Left lung (tissue), 10 donors: ENCODE data around the gene ZNF827. TPM values are rescaled to one million over a fixed set of nuclear protein-coding genes. Genes with fewer than 3 reads are reported as not detected.

Source experiments
- ATAC-seq: fragments of 200-7000 bp; cut with Tn5 transposase; one replicate; pipeline ENCODE4 v1.9.1; 2020; ENCODE audit warnings: moderate library complexity
- DNase-seq, 4 donors: peaks; one replicate each; pipeline ENCODE4 v3.0.0-alpha.2; 2013 to 2020
- H3K27ac ChIP-seq, 2 donors: fragments of 200-600 bp; sonication (generic) in 1 of 2; one replicate each; pipeline versions ENCODE4 v1.5.0 to v1.8.0; 2020 to 2021
- H3K27me3 ChIP-seq, 2 donors: fragments of 200-600 bp; sonication (generic) in 1 of 2; one replicate each; pipeline versions ENCODE4 v1.5.0 to v1.8.0; 2020 to 2021
- H3K36me3 ChIP-seq, 2 donors: fragments of 200-600 bp; sonication (generic) in 1 of 2; one replicate each; pipeline versions ENCODE4 v1.5.0 to v1.8.0; 2020 to 2021
- H3K4me1 ChIP-seq, 2 donors: fragments of 200-600 bp; one replicate each; pipeline ENCODE4 v1.8.0; 2021
- H3K4me3 ChIP-seq, 2 donors: fragments of 200-600 bp; sonication (generic) in 1 of 2; one replicate each; pipeline versions ENCODE4 v1.5.0 to v1.8.0; 2020 to 2021; ENCODE audit warnings: mild to moderate bottlenecking in 1 of 2
- H3K9me3 ChIP-seq, 2 donors: fragments of 200-600 bp; sonication (generic) in 1 of 2; one replicate each; pipeline versions ENCODE4 v1.5.0 to v1.8.0; 2020 to 2021
- CTCF ChIP-seq, 2 donors: fragments of 200-600 bp; sonication (generic) in 1 of 2; IDR thresholded peaks; one replicate each; pipeline versions ENCODE4 v1.5.0 to v1.8.0; 2021; ENCODE audit warnings: antibody characterized with exemption in 2 of 2
- intact Hi-C, 2 donors: fragments of 100-400 bp; cut with DNase I; formaldehyde crosslinking; loops; one replicate each; pipeline versions ENCODE4 v1.11.2 to v1.14.2; 2022
- polyA plus RNA-seq, 6 donors: library from polyadenylated mRNA; unstranded; fragments of 120-200 nt; gene quantifications; one replicate each; pipeline ENCODE4 v1.2.1, GENCODE V29; 2013; ENCODE audit not compliant: insufficient read length in 6 of 6
- total RNA-seq, 2 donors: library from RNA; stranded (reverse); fragmentation: NEBNext Ultra II Directional; extraction: Animal tissue kit (Norgen Biotek cat#: 25700); gene quantifications; one replicate each; pipeline ENCODE4 v1.2.1, GENCODE V29; 2021
- donor health status: DM: no; HTN: yes; CAD: no.
- donor health status: DM: no; HTN: no; CAD: no.

Gene ZNF827
- total and polyA plus RNA-seq, 8 donors = 9.2 to 35.7 (median 32.7) TPM

GRCh38 chr4:145902522-145902921 lies 36.1 kb downstream of the ZNF827 start:
- TF ChIP-seq CTCF (IDR thresholded peaks at IDR 0.05) = no peak
- H3K27ac ChIP-seq = no peak overlapping the region
- no peaks in the 10 kb centered on the region for H3K27me3 ChIP-seq
- peaks cover 0 to 9% of the 10 kb centered on the region in 2 donors for H3K36me3 ChIP-seq
- no peak overlapping the region for H3K4me3 ChIP-seq
- intact Hi-C loops = no loop called here
- no peak for DNase-seq
- H3K9me3 ChIP-seq = no peaks in the 10 kb centered on the region
- H3K4me1 ChIP-seq = no peaks in the 10 kb centered on the region
- no peak for ATAC-seq

GRCh38 chr4:145899886-145900460 lies 38.6 kb downstream of the ZNF827 start:
- Histone ChIP-seq H3K27me3 (no peaks in the 10 kb centered on the region), H3K9me3 (no peaks in the 10 kb centered on the region), H3K4me3 (no peak overlapping the region), H3K4me1 (no peaks in the 10 kb centered on the region), H3K27ac (no peak overlapping the region), H3K36me3 (peaks cover 0 to 9% of the 10 kb centered on the region in 2 donors)
- intact Hi-C loops = no loop called here
- DNase-seq (no peak), ATAC-seq (no peak)
- TF ChIP-seq CTCF (IDR thresholded peaks at IDR 0.05) = no peak

- TF ChIP-seq CTCF (IDR thresholded peaks at IDR 0.05) = no peak
- intact Hi-C loops = no loop called here
- DNase-seq = no peak
Measured at GRCh38 chr4:145898926-145899531, 39.6 kb downstream of the ZNF827 start.

GRCh38 chr4:145898466-145898865 lies 40.2 kb downstream of the ZNF827 start:
- no peaks in the 10 kb centered on the region for H3K9me3 ChIP-seq
- no peak for ATAC-seq
- intact Hi-C loops = no loop called here
- no peak overlapping the region for H3K27ac ChIP-seq
- no peak for TF ChIP-seq CTCF (IDR thresholded peaks at IDR 0.05)
- peaks cover 0 to 9% of the 10 kb centered on the region in 2 donors for H3K36me3 ChIP-seq
- no peak for DNase-seq
- no peaks in the 10 kb centered on the region for H3K4me1 ChIP-seq
- H3K27me3 ChIP-seq = no peaks in the 10 kb centered on the region
- H3K4me3 ChIP-seq = no peak overlapping the region

More at GRCh38 chr4:145898926-145899531, 39.6 kb downstream of the ZNF827 start:
- no peak overlapping the region for H3K4me3 ChIP-seq
- H3K27me3 ChIP-seq = no peaks in the 10 kb centered on the region
- H3K9me3 ChIP-seq = no peaks in the 10 kb centered on the region
- no peak for ATAC-seq
- peaks cover 0 to 9% of the 10 kb centered on the region in 2 donors for H3K36me3 ChIP-seq
- H3K27ac ChIP-seq = no peak overlapping the region
- no peaks in the 10 kb centered on the region for H3K4me1 ChIP-seq

- no peak for DNase-seq
- ATAC-seq = no peak
- TF ChIP-seq CTCF (IDR thresholded peaks at IDR 0.05) = no peak
- Histone ChIP-seq H3K27me3 (no peaks in the 10 kb centered on the region), H3K4me3 (no peak overlapping the region), H3K9me3 (no peaks in the 10 kb centered on the region), H3K36me3 (no peaks in the 10 kb centered on the region), H3K27ac (no peak overlapping the region), H3K4me1 (no peaks in the 10 kb centered on the region)
- intact Hi-C loops = no loop called here
Measured at GRCh38 chr4:145895056-145895455, 43.6 kb downstream of the ZNF827 start.
